DND-41 (cell line): Measurements from ENCODE around the gene EID3.
"Not testable (repeated sequence)": the region's sequence is repeated elsewhere in the genome, so short reads cannot be mapped to it uniquely, and the experiment has no call there.

Experiments used
- CTCF ChIP-seq: IDR thresholded peaks from 2 replicates; pipeline ENCODE4 v1.5.1; 2012; ENCODE audit warnings: borderline replicate concordance, low read length, moderate library complexity, mild to moderate bottlenecking; ENCODE audit not compliant: poor library complexity, severe bottlenecking; ENCODE audit errors: extremely low read depth
- EZH2 ChIP-seq: IDR thresholded peaks from 3 replicates; pipeline ENCODE4 v1.6.1; 2012; ENCODE audit warnings: borderline replicate concordance, low read depth, mild to moderate bottlenecking, moderate library complexity, low read length, inconsistent platforms; ENCODE audit not compliant: severe bottlenecking

- not testable (repeated sequence) for TF ChIP-seq CTCF, EZH2
These were observed 38.1 kb upstream of the EID3 start for GRCh38 chr12:104265436-104265835.
